Nephron progenitor cell (in vitro differentiated cells): Measurements from ENCODE around the gene GP1BA.

Source experiments
- DNase-seq: peaks from one replicate; pipeline ENCODE4 v3.0.0; 2021
- H3K27ac Mint-ChIP-seq: 2 replicates; pipeline ENCODE4 v1.8.0; 2021; ENCODE audit warnings: mild to moderate bottlenecking, moderate library complexity, mixed read lengths
- H3K27me3 Mint-ChIP-seq: 2 replicates; pipeline ENCODE4 v1.8.0; 2021; ENCODE audit warnings: mild to moderate bottlenecking, low read depth, mixed read lengths; ENCODE audit not compliant: poor library complexity
- H3K36me3 Mint-ChIP-seq: 2 replicates; pipeline ENCODE4 v1.8.0; 2021; ENCODE audit warnings: low read depth, mixed read lengths
- H3K4me1 Mint-ChIP-seq: 2 replicates; pipeline ENCODE4 v1.8.0; 2021; ENCODE audit warnings: mixed read lengths
- H3K4me3 Mint-ChIP-seq: 2 replicates; pipeline ENCODE4 v1.8.0; 2021; ENCODE audit warnings: mild to moderate bottlenecking, moderate library complexity, mixed read lengths
- H3K9me3 Mint-ChIP-seq: 2 replicates; pipeline ENCODE4 v1.8.0; 2021; ENCODE audit warnings: mild to moderate bottlenecking, moderate library complexity, mixed read lengths
- CTCF ChIP-seq: fragments of 200-600 bp; sonication (generic); IDR thresholded peaks from 2 replicates; pipeline ENCODE4 v1.5.0; 2021; ENCODE audit warnings: antibody characterized with exemption

The GP1BA gene

GRCh38 chr17:4946312-4946976, 14.4 kb downstream of the GP1BA start:
- Mint-ChIP-seq H3K27ac (peak overlapping the region; percentile 93), H3K36me3 (peaks cover 33% of the 10 kb centered on the region), H3K4me3 (peak overlapping the region; percentile 99), H3K4me1 (peaks cover 47% of the 10 kb centered on the region), H3K9me3 (no peaks in the 10 kb centered on the region), H3K27me3 (no peaks in the 10 kb centered on the region)
- no peak for TF ChIP-seq CTCF
- no peak for DNase-seq

- Mint-ChIP-seq H3K9me3 (no peaks in the 10 kb centered on the region), H3K4me1 (peaks cover 47% of the 10 kb centered on the region), H3K36me3 (peaks cover 27% of the 10 kb centered on the region), H3K4me3 (peak overlapping the region; percentile 99), H3K27me3 (peaks cover 2% of the 10 kb centered on the region), H3K27ac (peak overlapping the region; percentile 93)
- DNase-seq = no peak
- no peak for TF ChIP-seq CTCF
These were observed 14.9 kb downstream of the GP1BA start for GRCh38 chr17:4947010-4947410.

DNA sequence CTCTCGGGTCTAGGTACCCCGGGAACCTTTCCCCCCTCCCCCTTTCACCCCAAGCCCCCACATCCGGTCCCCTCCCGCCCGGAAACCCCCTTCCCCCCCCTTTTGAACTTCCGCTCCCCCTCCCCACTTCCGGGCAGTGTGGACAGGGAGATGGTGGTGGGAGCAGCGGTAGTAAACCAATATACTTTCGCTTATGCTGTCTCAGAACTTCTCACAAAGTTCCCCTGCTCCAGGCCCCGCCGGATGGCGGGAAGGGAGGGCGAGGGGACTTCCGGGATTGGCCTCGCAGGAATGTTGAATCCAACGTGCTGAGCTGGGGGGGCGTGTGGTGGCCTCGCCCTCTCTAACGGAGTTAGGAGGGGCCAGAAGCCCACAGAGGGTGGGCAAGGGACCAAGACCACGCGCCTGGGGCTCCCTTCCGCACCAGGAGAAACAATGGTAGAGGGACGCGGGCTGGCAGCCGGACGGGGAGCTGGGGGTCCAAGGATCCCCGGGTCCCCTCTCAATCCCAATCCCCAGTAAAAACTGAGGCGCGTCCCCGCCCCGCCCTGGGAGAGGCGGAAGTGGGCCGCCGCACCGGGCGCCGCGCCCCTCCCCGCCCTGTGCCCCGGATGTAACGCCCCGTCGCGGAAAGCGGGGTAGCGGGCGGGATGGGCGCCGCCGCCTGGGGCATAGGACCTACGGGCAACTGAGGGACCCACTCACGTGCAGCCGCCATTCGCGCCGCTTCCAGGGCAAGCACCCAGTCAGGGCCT, 15.5 kb downstream of the GP1BA start:
- peak; percentile 58 for DNase-seq
- Mint-ChIP-seq H3K4me1 (peaks cover 45% of the 10 kb centered on the region), H3K27ac (peak overlapping the region; percentile 95), H3K9me3 (no peaks in the 10 kb centered on the region), H3K27me3 (peaks cover 3% of the 10 kb centered on the region), H3K4me3 (peak overlapping the region; percentile 99), H3K36me3 (peaks cover 22% of the 10 kb centered on the region)
- no peak for TF ChIP-seq CTCF

DNA sequence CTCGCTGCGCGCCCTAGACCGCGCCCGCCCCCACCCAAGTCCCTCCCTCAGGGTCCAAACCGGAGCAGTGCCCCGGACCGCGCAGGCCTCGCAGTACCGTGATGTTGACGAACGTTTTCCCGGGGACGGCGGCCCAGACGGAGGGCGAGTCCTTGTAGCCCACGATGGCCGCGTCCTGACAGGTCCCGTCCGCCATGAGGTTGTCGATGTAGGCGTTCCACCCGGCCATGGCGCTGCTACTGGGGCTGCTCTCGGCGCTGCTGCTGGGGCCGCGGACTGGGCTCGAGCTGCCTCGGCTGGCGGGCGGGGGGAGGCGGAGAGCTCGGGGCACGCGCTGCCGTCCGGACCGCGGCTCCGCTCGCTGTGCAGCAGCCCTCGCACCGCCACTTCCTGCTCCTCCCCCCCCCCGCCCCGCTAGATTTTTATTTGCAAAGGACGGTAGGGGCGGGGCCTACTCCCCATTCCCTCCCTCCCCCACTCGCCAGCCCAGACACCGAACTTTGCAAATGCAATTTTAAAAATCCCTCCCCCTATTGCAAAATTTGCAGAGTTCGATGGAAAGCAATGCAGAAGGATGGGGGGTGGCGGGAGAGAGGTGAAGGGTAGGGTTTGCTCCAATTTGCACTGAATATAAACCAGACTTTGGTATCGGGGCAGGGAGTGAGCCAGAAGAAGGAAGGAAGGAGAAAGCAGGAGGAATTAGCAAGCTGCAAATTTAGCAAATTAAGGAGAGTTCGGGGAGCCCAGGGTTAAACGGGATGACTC, 16.3 kb downstream of the GP1BA start, which contains the start of gene PFN1:
TSS of gene PFN1 (minus strand) at position 365 of the 765 bp plus-strand sequence. CDS start at position 229, 136 bp downstream.
- peak within 1 kb of the TSS; percentile 99 for H3K4me3 Mint-ChIP-seq
- H3K27ac Mint-ChIP-seq = peak within 1 kb of the TSS; percentile 99
- peak; percentile 82 for DNase-seq
- peaks cover 3% of the 10 kb centered on the region for H3K27me3 Mint-ChIP-seq
- TF ChIP-seq CTCF = no peak
- no peaks in the 10 kb centered on the region for H3K9me3 Mint-ChIP-seq
- H3K36me3 Mint-ChIP-seq = peaks cover 15% of the 10 kb centered on the region
- peaks cover 53% of the 10 kb centered on the region for H3K4me1 Mint-ChIP-seq

- Mint-ChIP-seq H3K27ac (peak overlapping the region; percentile 99), H3K4me1 (peaks cover 59% of the 10 kb centered on the region)
These were observed 16.8 kb downstream of the GP1BA start for GRCh38 chr17:4948931-4949320.

More at GRCh38 chr17:4948931-4949320, 16.8 kb downstream of the GP1BA start:
- Mint-ChIP-seq H3K36me3 (peaks cover 18% of the 10 kb centered on the region), H3K4me3 (peak overlapping the region; percentile 99), H3K9me3 (no peaks in the 10 kb centered on the region), H3K27me3 (peaks cover 3% of the 10 kb centered on the region)
- peak; percentile 81 for DNase-seq
- no peak for TF ChIP-seq CTCF
